ENCODE results near the gene GSK3B.

DNA sequence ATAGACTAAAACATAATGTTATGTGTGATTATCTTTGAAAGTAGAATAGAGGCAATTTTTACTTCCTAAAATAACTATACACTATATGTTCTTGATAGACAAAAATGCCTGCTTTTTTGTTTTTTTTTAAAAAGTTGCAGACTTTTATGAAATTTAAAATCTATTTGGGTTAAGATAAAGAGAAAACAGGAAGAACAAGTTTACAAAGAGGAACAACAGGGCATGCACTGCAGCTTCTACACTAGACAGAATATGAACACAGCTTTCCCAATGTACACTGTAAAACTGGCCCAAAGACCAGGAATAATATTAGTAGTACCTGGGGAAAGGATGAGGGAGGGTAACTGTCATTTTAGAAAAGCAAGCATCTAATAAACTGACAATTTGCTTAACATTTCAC is 258.7 kb downstream of the GSK3B start:
- TF ChIP-seq EZH2 (IDR thresholded peaks at IDR 0.05; ENCODE audit: borderline replicate concordance, low read depth, low read length, severe bottlenecking) = no peak
- TF ChIP-seq POLR2A (IDR thresholded peaks at IDR 0.05; ENCODE audit: low read depth, low read length) = no peak
- no peak for TF ChIP-seq POLR2AphosphoS5 (IDR thresholded peaks at IDR 0.05; ENCODE audit: insufficient read depth, low read depth, low read length)
- TF ChIP-seq, protein P1, sequence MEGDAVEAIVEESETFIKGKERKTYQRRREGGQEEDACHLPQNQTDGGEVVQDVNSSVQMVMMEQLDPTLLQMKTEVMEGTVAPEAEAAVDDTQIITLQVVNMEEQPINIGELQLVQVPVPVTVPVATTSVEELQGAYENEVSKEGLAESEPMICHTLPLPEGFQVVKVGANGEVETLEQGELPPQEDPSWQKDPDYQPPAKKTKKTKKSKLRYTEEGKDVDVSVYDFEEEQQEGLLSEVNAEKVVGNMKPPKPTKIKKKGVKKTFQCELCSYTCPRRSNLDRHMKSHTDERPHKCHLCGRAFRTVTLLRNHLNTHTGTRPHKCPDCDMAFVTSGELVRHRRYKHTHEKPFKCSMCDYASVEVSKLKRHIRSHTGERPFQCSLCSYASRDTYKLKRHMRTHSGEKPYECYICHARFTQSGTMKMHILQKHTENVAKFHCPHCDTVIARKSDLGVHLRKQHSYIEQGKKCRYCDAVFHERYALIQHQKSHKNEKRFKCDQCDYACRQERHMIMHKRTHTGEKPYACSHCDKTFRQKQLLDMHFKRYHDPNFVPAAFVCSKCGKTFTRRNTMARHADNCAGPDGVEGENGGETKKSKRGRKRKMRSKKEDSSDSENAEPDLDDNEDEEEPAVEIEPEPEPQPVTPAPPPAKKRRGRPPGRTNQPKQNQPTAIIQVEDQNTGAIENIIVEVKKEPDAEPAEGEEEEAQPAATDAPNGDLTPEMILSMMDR (IDR thresholded peaks at IDR 0.05; ENCODE audit: extremely low read depth in 1 of 2, insufficient read depth in 1 of 2, low read depth in 1 of 2, low read length in 2 of 2) = no peak
- no peak for TF ChIP-seq MYC (IDR thresholded peaks at IDR 0.05; ENCODE audit: low read depth, low read length)
- no peak for TF ChIP-seq JUN (IDR thresholded peaks at IDR 0.05; ENCODE audit: borderline replicate concordance, insufficient read depth, insufficient read length, low read depth)
- no peak for TF ChIP-seq GATA2 (IDR thresholded peaks at IDR 0.05; ENCODE audit: insufficient read depth, insufficient read length, low read depth, low read length)
